Measurements from ENCODE around the gene DNAJC11. TPM values are rescaled to one million over a fixed set of nuclear protein-coding genes. Genes with fewer than 3 reads are reported as not detected.

DNAJC11 gene
- polyA plus RNA-seq, 2 of the 4 experiments (the other 2 are of a cell fraction) = 35.7 to 48.5 TPM

DNA sequence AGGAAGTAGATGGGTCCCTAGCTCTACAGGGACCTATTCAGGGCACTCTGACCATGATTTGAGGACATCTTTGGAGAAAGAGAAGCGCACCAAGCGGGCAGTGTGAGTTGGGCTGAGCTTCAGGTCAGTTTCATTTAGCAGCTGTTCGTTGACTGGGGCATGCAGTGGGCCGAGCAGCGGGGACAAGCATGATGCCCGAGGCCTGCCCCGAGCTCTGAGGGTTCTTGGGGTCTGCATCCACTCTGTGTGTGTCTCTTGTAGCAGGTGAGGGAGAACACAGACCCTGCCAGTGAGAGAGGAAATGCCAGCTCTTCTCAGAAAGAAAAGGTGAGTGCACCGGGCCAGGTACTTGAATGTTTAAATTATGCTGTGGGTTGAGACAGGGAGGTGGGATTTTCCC is 71.6 kb downstream of the DNAJC11 start:
- Histone ChIP-seq H3K4me1 (peaks cover 7% of the 10 kb centered on the region; the same call in 2 of the 3 replicates), H3K4me3 (no peak overlapping the region), H3K27ac (no peak overlapping the region), H3K4me2 (no peak overlapping the region), H3K9me3 (no peaks in the 10 kb centered on the region)
- WGBS (ENCODE audit: missing lambda C conversion rate) = 97% methylated on average over 8 of the region's 8 CpGs
- CTCF ChIA-PET = interaction anchor here (1.3 to 1.9 kb wide), 3 partner anchors 13 to 75 kb away, joined by 4 to 8 read pairs (median 4); partner anchors contain the start of genes NOL9 and TAS1R1
- FAIRE-seq (no peak), DNase-seq (ENCODE audit: low read depth in 1 of 2, low spot score in 1 of 2) (no peak), ATAC-seq (no peak)
- TF ChIP-seq ZFP36 (IDR thresholded peaks at IDR 0.05; ENCODE audit: borderline replicate concordance, partially characterized antibody) (no peak), NPAS2 (CRISPR knock-in tag; IDR thresholded peaks at IDR 0.05; ENCODE audit: borderline replicate concordance) (no peak), CHD4 (IDR thresholded peaks at IDR 0.05; ENCODE audit: borderline replicate concordance) (no peak), NFE2L2 (conservative IDR thresholded peaks at IDR 0.05; ENCODE audit: low read length) (no peak), EP300 (IDR thresholded peaks at IDR 0.05) (no peak), CBX8 (IDR thresholded peaks at IDR 0.05) (no peak), CEBPB (IDR thresholded peaks at IDR 0.05) (no peak), JUNB (IDR thresholded peaks at IDR 0.05) (no peak), ZC3H11A (IDR thresholded peaks at IDR 0.05) (no peak), FOSB (CRISPR knock-in tag; IDR thresholded peaks at IDR 0.05) (no peak), HOXA7 (CRISPR knock-in tag; IDR thresholded peaks at IDR 0.05) (no peak), RAD21 (conservative IDR thresholded peaks at IDR 0.05 in 1 of 2, IDR thresholded peaks at IDR 0.05 in 1 of 2) (no peak)
- TF ChIP-seq, protein P1, sequence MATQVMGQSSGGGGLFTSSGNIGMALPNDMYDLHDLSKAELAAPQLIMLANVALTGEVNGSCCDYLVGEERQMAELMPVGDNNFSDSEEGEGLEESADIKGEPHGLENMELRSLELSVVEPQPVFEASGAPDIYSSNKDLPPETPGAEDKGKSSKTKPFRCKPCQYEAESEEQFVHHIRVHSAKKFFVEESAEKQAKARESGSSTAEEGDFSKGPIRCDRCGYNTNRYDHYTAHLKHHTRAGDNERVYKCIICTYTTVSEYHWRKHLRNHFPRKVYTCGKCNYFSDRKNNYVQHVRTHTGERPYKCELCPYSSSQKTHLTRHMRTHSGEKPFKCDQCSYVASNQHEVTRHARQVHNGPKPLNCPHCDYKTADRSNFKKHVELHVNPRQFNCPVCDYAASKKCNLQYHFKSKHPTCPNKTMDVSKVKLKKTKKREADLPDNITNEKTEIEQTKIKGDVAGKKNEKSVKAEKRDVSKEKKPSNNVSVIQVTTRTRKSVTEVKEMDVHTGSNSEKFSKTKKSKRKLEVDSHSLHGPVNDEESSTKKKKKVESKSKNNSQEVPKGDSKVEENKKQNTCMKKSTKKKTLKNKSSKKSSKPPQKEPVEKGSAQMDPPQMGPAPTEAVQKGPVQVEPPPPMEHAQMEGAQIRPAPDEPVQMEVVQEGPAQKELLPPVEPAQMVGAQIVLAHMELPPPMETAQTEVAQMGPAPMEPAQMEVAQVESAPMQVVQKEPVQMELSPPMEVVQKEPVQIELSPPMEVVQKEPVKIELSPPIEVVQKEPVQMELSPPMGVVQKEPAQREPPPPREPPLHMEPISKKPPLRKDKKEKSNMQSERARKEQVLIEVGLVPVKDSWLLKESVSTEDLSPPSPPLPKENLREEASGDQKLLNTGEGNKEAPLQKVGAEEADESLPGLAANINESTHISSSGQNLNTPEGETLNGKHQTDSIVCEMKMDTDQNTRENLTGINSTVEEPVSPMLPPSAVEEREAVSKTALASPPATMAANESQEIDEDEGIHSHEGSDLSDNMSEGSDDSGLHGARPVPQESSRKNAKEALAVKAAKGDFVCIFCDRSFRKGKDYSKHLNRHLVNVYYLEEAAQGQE (IDR thresholded peaks at IDR 0.05) = no peak
- TF ChIP-seq, protein P2, sequence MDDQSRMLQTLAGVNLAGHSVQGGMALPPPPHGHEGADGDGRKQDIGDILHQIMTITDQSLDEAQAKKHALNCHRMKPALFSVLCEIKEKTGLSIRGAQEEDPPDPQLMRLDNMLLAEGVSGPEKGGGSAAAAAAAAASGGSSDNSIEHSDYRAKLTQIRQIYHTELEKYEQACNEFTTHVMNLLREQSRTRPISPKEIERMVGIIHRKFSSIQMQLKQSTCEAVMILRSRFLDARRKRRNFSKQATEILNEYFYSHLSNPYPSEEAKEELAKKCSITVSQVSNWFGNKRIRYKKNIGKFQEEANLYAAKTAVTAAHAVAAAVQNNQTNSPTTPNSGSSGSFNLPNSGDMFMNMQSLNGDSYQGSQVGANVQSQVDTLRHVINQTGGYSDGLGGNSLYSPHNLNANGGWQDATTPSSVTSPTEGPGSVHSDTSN (IDR thresholded peaks at IDR 0.05) = no peak
- TF ChIP-seq, protein P3, sequence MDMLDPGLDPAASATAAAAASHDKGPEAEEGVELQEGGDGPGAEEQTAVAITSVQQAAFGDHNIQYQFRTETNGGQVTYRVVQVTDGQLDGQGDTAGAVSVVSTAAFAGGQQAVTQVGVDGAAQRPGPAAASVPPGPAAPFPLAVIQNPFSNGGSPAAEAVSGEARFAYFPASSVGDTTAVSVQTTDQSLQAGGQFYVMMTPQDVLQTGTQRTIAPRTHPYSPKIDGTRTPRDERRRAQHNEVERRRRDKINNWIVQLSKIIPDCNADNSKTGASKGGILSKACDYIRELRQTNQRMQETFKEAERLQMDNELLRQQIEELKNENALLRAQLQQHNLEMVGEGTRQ (IDR thresholded peaks at IDR 0.05) = no peak
- TF ChIP-seq, protein P4, sequence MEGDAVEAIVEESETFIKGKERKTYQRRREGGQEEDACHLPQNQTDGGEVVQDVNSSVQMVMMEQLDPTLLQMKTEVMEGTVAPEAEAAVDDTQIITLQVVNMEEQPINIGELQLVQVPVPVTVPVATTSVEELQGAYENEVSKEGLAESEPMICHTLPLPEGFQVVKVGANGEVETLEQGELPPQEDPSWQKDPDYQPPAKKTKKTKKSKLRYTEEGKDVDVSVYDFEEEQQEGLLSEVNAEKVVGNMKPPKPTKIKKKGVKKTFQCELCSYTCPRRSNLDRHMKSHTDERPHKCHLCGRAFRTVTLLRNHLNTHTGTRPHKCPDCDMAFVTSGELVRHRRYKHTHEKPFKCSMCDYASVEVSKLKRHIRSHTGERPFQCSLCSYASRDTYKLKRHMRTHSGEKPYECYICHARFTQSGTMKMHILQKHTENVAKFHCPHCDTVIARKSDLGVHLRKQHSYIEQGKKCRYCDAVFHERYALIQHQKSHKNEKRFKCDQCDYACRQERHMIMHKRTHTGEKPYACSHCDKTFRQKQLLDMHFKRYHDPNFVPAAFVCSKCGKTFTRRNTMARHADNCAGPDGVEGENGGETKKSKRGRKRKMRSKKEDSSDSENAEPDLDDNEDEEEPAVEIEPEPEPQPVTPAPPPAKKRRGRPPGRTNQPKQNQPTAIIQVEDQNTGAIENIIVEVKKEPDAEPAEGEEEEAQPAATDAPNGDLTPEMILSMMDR (IDR thresholded peaks at IDR 0.05) = no peak
- POLR2A ChIA-PET = interaction anchor here (0.6 kb wide), 1 partner anchor 68 kb away, joined by 3 read pairs; no protein-coding TSS in a partner anchor

DNA sequence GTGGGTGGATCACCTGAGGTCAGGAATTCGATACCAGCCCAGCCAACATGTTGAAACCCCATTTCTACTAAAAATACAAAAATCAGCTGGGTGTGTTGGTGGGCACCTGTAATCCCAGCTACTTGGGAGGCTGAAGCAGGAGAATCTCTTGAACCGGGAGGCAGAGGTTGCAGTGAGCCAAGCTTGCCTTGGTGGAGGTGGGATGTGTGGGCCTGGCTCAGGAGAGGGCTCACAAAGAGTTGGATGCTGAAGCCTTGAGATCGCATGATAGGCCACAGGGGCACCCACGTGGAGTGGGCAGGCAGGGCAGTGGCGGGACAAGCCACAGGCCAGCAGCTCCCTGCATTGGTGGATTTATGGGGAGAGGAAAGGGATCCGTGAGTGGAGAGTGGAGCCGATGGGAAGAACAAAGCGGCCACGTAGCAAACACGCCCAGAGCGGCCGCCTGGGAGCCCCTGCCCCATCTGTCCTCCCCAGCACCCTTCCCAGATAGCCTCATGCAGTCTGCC is 72.6 kb downstream of the DNAJC11 start:
- Histone ChIP-seq H3K4me3 (no peak overlapping the region), H3K9me3 (no peaks in the 10 kb centered on the region), H3K27ac (no peak overlapping the region), H3K4me1 (peaks cover 12% of the 10 kb centered on the region; the same call in 2 of the 3 replicates), H3K4me2 (no peak overlapping the region)
- no peak for DNase-seq (ENCODE audit: low read depth in 1 of 2, low spot score in 1 of 2)
- CTCF ChIA-PET = no interaction called here
- TF ChIP-seq GATA3 (IDR thresholded peaks at IDR 0.05; ENCODE audit: borderline replicate concordance) = no peak
- TF ChIP-seq JUNB (IDR thresholded peaks at IDR 0.05) = no peak
- TF ChIP-seq RARB (CRISPR knock-in tag; IDR thresholded peaks at IDR 0.05) = no peak
- no peak for TF ChIP-seq RNF2 (IDR thresholded peaks at IDR 0.05; ENCODE audit: borderline replicate concordance, low read depth)
- no peak for FAIRE-seq
- 92% methylated on average over 12 of the region's 12 CpGs for WGBS (ENCODE audit: missing lambda C conversion rate)
- POLR2A ChIA-PET = no interaction called here
- ATAC-seq = no peak

All from A549 (cell line).